Hematopoietic multipotent progenitor cell (in vitro differentiated cells): ENCODE data around the gene PPP1CA. TPM values are rescaled to one million over a fixed set of nuclear protein-coding genes. Genes with fewer than 3 reads are reported as not detected.

ENCODE experiments used
- DNase-seq, 3 donors: peaks; one replicate each; pipeline ENCODE4 v3.0.0-alpha.2; 2011 to 2015; ENCODE audit warnings: low read depth in 2 of 3, low spot score in 2 of 3
- small RNA-seq: library from RNA; depleted of rRNA; stranded (forward); fragments of <200 nt; gene quantifications from one replicate; pipeline ENCODE3, GENCODE V24; 2012
- total RNA-seq: library from RNA; depleted of rRNA; stranded (reverse); fragments of >200 nt; gene quantifications from one replicate; pipeline ENCODE4 v1.2.3, GENCODE V29; 2012

The PPP1CA gene
- total RNA-seq, 1 donor: 328 TPM

DNA sequence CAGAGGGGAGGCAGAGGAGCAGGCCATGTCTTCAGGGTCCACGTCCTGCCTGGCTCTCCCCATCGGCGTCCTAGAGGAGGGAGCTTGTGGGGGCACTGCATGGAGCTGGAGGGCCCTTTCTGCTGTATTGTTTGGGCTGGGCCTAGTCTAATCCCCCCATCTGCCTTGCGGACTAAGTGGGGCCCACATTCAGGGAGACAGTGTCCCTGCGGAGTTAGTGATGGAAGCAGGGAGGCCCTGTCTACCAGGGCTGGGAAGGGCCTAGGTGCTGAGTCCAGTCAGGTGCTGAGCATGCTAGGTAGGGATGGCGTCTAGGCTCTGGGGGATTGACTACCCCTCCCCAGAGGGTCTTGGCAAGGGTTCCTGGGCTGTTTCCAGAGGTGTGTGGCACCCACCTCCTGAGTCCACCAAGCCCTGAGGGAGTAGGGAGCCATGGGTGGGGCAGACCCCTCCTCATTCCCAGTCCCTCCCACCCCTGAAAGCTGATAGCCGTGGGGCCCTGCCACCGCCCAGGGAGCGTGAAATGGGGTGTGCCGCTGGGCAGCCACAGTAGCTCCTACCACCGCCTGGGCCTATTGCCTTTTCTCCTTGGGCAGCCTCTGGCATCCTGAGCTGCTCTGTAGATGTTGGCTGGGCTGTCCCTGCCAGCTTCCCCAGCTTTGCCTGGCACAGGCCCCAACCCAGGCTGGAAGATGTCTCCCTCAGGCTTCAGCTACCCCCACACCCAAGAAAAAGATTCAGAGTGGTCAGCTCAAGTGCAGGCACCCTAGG is 46.5 kb downstream of the PPP1CA start:
- DNase-seq: no peak

DNA sequence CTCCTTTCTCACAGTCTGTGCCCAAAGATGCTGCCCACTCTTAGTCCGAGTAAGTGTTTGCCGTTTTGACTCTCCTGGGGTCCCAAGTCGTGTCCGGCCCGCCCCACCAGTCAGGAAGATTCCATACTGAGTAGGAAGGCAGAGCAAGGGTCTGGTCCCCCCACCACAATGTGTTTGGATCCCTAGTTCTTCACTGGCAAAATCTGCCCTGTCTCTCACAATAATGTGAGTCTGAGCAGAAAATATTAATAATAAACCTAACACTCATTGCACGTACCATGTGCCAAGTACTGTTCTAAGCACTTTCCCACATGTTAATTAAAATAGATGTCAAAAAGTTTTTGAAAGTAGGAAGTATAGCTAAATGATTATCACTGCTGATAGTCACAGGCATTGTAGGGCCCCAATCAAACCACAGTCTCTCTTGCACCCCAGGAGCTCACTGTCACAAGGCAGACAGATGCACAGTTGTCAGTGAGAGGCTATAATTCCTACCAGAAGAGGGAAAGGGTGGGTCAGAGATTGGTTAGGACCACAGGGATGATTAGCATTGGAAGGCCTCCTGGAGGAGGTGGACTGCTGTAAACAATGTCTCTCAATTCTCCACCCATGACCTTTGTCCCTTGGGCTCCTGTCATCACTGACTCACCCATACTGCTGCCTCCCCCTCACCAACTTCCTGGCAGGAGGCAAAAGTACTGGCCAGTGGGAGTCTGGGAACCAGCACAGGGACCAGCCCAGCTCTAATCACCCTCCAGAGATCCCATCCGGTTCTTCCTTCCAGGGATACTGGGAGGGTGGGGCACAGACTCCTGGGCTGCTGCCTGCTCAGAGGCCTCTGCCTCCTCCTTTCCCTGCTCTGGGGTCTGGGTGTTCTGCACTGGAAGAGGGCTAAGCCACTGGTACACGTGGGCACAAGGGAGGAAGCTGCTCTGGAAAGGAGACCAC is 47.3 kb downstream of the PPP1CA start:
- DNase-seq: no peak

DNA sequence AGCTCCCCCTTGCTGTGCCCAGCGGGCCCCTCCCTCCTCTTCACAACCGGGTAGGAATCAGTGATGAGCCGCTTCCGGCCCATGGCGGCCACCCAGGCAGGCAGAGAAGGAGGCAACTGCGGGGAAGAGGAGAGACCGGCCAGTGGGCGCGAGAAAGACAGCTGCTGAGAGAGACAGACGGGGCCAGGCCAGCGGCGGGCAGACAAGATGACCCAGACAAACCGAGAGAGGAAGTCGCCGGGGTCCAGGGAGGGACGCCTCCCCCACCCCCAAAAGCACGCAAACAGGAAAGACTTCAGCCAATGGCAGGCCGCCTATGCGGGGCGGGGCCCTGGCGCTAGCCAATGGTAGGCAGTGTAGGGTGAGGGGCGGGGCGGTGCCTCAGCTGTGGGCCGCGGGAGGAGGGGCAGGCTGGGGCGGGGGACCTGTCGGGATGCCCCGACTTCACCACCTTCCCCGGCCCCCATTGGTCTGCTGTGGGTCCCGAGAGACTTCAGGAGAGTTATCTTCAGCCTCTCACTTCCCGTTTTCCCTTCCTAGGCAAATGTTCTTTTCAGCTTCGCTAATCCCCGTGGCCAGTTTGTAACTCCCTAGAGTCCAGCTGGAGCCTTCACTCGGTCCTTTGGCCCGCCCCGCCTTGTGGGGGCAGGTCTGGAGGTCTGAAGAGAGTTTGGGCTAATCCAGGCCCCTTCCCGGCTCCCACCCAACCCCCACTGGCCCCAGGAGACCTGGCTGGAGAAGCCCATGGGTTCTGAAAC is 48.2 kb downstream of the PPP1CA start, which contains the start of gene POLD4:
POLD4 (minus strand) TSS at position 230 of the 758 bp plus-strand sequence; CDS start at position 83, 147 bp downstream.
- peak; percentile 82 to 95 (median 92) for DNase-seq

DNA sequence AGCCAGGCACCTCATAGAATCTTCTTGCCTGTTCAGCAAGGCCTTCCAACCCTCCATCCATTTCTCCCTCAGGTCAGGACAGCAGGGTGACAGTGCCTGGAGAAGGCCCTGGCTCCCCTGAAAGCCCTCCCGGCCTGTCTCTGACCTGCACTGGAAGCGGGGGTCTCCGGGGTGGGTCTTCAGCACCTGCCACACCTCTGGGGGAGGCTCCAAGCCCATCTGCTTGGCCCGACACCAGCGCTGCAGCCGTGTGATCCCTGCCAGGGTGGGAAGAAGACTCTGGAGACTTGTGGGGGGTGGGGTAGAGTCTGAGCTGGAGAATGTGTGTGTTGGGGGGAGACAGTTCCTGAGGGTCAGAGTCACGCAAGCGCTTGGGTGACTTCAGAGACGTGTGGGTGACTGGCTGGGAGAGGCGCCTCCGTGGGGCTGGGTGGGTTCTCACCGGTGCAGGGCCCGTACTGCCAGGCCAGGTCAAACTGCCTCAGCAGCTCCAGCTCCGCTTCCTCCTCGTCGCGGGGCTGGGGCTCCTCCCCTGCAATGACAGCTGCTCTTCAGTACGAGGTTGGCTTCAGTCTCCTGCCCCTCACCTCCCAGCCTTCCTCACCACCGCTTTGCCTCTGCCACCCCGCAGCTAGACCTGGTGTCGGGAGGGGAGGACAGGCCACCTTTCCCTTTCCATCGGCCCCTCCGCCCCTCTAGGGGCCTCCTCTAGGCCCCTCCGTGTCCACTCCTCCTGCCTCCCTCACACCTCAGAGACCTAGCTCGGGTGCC is 48.9 kb downstream of the PPP1CA start:
- no peak for DNase-seq

DNA sequence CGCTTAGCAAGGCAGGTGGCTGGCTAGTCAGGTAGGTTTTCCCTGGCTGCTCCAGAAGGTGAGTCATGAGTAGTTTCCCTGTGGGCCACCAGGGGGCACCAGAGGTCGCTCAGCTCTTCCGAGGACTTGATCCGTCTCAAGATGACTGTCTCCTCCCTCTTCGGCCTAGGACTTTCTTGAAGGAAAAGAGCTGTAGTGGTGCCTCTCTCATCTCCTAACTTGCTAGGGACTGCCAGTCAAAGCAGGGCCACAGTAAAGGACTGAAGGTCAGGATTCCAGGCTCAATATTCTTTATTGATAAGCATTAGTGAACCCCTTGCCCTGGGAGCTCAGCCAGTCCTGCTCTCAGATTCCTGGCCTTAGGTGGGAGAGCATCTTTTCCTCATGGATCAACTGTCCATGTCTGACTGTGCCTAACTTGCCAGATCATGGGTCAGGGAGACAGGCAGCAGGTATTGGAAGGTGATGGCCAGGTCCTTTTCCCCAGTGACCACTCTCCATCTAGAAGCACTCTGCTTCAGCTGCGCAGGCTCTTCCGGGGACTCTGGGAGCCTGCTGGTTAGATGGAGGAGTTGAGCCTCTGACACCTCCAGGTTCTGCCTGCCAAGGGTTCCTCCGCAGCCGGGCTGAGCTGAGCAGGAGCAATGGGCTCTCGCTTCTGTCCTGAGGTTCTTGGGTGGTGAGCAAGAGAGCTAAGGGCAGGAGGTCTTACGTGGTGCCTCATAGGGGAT is 50.2 kb downstream of the PPP1CA start:
- peak; percentile 75 to 76 (median 76) for DNase-seq

DNA sequence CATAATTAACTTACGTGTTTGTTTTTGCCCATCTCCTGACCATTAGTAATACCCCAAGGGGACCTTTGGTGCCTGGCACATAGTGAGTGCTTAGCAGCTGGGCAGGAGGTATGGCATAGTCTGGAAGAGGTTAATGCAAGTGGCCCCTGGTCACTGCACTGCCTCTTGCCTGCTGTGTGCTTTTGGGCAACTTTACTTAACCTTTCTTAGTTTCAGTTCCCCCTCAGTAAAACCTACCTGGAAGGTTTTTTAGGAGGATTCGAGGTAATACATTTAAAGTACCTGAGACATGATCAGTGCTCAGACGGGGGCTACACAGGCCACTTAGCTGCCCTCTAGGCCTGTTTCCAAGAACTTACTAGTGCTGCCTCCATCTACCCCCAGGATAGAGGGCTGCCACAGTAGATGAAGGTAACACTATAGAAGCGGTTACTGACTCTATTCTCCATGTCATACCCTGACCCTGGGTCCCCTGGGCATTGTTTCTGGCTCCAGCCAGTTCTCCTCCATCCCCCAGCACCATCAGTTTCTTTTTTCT is 51.7 kb downstream of the PPP1CA start:
- DNase-seq: no peak

DNA sequence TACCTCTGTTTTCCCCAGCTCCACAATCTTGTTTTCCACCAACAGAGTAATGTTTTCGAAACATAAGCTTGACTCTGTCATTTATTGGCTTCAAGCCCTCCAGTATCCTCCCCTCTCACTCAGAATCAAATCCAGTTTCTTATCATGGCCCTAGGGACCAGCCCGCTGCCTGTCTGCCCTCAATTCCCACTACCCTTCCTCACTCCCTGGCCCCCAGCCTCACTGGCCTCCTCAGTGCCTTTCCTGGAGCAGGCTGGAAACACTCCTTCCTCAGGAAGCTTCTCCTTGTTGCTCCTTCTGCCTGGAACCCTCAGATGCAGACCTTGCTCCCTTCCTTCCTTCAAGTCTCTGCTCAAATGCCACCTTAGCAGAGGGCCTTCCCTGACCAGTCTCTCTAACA is 52.2 kb downstream of the PPP1CA start:
- no peak for DNase-seq

DNA sequence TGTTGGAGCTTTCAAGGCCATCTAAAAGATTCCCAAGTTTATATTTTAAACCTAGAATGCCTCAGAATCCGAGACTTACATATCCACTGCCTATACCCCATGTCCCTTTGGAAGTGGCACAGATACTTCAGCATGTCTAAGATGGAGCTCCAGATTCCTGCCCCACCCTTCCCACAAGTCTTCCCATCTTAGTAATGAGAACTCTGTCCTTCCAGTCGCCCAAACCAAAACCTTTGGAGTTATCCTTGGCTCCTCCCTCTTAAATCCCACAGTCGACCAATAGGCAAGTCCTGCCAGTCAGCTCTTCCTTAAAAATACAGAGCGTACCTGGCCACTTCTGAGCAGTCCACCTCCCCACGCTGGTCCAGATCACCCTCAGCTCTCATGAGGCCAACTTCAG is 52.6 kb downstream of the PPP1CA start:
- no peak for DNase-seq

Small RNA genes within 50 kb of the gene (small RNA-seq; reads per million reads assigned to genes)
- gene RN7SKP239: not detected
- gene RNU6-1238P: not detected

Other genes with a start within 250 kb of the PPP1CA start
- 543 TPM for gene GRK2, start 135.4 kb downstream of the PPP1CA start, total RNA-seq
- gene ANKRD13D, start 112.6 kb downstream of the PPP1CA start, total RNA-seq: 77.8 TPM
- 28.0 TPM for gene SSH3, start 98.3 kb downstream of the PPP1CA start, total RNA-seq
- 56.6 TPM for gene POLD4, start 48.3 kb downstream of the PPP1CA start, total RNA-seq
- 0.81 TPM for gene CLCF1, start 28.3 kb downstream of the PPP1CA start, total RNA-seq
- 28.3 TPM for gene RAD9A, start 9.9 kb downstream of the PPP1CA start, total RNA-seq
- gene TBC1D10C, start 2.2 kb upstream of the PPP1CA start, total RNA-seq: 73.2 TPM
- 3.0 TPM for gene CARNS1, start 13.8 kb upstream of the PPP1CA start, total RNA-seq
- gene RPS6KB2, start 26.6 kb upstream of the PPP1CA start, total RNA-seq: 63.0 TPM
- gene PTPRCAP, start 35.8 kb upstream of the PPP1CA start, total RNA-seq: 230 TPM
- 120 TPM for gene CORO1B, start 41.6 kb upstream of the PPP1CA start, total RNA-seq
- 0.27 TPM for gene GPR152, start 50.9 kb upstream of the PPP1CA start, total RNA-seq
- 1.6 TPM for gene CABP4, start 53.5 kb upstream of the PPP1CA start, total RNA-seq
- 30.4 TPM for gene TMEM134, start 67.4 kb upstream of the PPP1CA start, total RNA-seq
- gene AIP, start 81.2 kb upstream of the PPP1CA start, total RNA-seq: 141 TPM
- gene PITPNM1, start 103.5 kb upstream of the PPP1CA start, total RNA-seq: 21.0 TPM
- gene CDK2AP2, start 106.3 kb upstream of the PPP1CA start, total RNA-seq: 42.5 TPM
- gene CABP2, start 121.6 kb upstream of the PPP1CA start, total RNA-seq: not detected
- gene GSTP1, start 182.0 kb upstream of the PPP1CA start, total RNA-seq: 593 TPM
- 234 TPM for gene NDUFV1, start 205.1 kb upstream of the PPP1CA start, total RNA-seq
- 19.9 TPM for gene NUDT8, start 228.1 kb upstream of the PPP1CA start, total RNA-seq
- gene TBX10, start 237.9 kb upstream of the PPP1CA start, total RNA-seq: not detected
- 13.7 TPM for gene ACY3, start 248.9 kb upstream of the PPP1CA start, total RNA-seq